ENCODE data around the gene IRGC. TPM values are rescaled to one million over a fixed set of nuclear protein-coding genes. Genes with fewer than 3 reads are reported as not detected.

IRGC gene
- total RNA-seq, 4 donors from 2014 or later, result not detected

- TF ChIP-seq POLR2AphosphoS5 (IDR thresholded peaks at IDR 0.05) (no peak), CTCF (IDR thresholded peaks at IDR 0.05) (no peak), EP300 (IDR thresholded peaks at IDR 0.05) (no peak), POLR2A (IDR thresholded peaks at IDR 0.05; ENCODE audit: low read depth) (no peak)
- Histone ChIP-seq H3K27ac (replicated peaks in 1 of 4) (no peak overlapping the region), H3K36me3 (no peaks in the 10 kb centered on the region), H3K4me3 (no peak overlapping the region), H3K9me3 (no peaks in the 10 kb centered on the region), H3K4me1 (peaks cover 0 to 23% (median 17%) of the 10 kb centered on the region in 4 donors), H3K27me3 (peaks cover 0 to 5% (median 0%) of the 10 kb centered on the region in 4 donors)
- 67% methylated on average over 14 of the region's 15 CpGs for WGBS
- DNase-seq (ENCODE audit: extremely low spot score), result no peak
- intact Hi-C loops (cut with DNase I), result no loop called here
Measured at GRCh38 chr19:43768273-43769050, 52.6 kb downstream of the IRGC start.

GRCh38 chr19:43769256-43769655 is 53.4 kb downstream of the IRGC start:
- Histone ChIP-seq H3K27me3 (peaks cover 0 to 10% (median 0%) of the 10 kb centered on the region in 4 donors), H3K9me3 (no peaks in the 10 kb centered on the region), H3K27ac (replicated peaks in 1 of 4) (no peak overlapping the region), H3K4me3 (no peak overlapping the region), H3K4me1 (peaks cover 3 to 22% (median 18%) of the 10 kb centered on the region in 4 donors), H3K36me3 (no peaks in the 10 kb centered on the region)
- 84% methylated on average over 4 of the region's 14 CpGs for WGBS
- intact Hi-C loops (cut with DNase I), result no loop called here
- TF ChIP-seq POLR2A (IDR thresholded peaks at IDR 0.05; ENCODE audit: low read depth) (no peak), POLR2AphosphoS5 (IDR thresholded peaks at IDR 0.05) (no peak), CTCF (IDR thresholded peaks at IDR 0.05) (no peak), EP300 (IDR thresholded peaks at IDR 0.05) (no peak)
- no peak for DNase-seq (ENCODE audit: extremely low spot score)

Other genes starting within 250 kb of the IRGC start
- gene PHLDB3, start 211.3 kb upstream of the IRGC start, total RNA-seq, result 10 to 100 TPM; 10.3 to 16.2 (median 12.6) TPM
- 10 to 100 TPM; 48.2 to 63.2 (median 55.9) TPM for gene ETHE1, start 188.9 kb upstream of the IRGC start, total RNA-seq
- under 1 TPM; 0.66 to 0.97 (median 0.82) TPM for gene ZNF575, start 182.9 kb upstream of the IRGC start, total RNA-seq
- 10 to 100 TPM; 21.2 to 27.2 (median 24.4) TPM for gene XRCC1, start 140.5 kb upstream of the IRGC start, total RNA-seq
- 1 to 10 TPM; 3.3 to 6.2 (median 4.9) TPM for gene PINLYP, start 140.3 kb upstream of the IRGC start, total RNA-seq
- 10 to 100 TPM; 20.3 to 36.0 (median 28.6) TPM for gene IRGQ, start 119.9 kb upstream of the IRGC start, total RNA-seq
- 10 to 100 TPM in 3 of 4 donors, 1 to 10 TPM in 1; 10.0 to 18.6 (median 16.6) TPM for gene ZNF576, start 119.5 kb upstream of the IRGC start, total RNA-seq
- under 1 TPM; 0.13 to 0.42 (median 0.25) TPM for gene SRRM5, start 104.0 kb upstream of the IRGC start, total RNA-seq
- gene ZNF428, start 96.4 kb upstream of the IRGC start, total RNA-seq, result 10 to 100 TPM; 33.2 to 61.3 (median 47.8) TPM
- gene CADM4, start 76.2 kb upstream of the IRGC start, total RNA-seq, result 10 to 100 TPM; 31.6 to 67.9 (median 46.9) TPM
- gene PLAUR, start 45.9 kb upstream of the IRGC start, total RNA-seq, result 10 to 100 TPM in 3 of 4 donors, 1 to 10 TPM in 1; 7.5 to 45.7 (median 18.4) TPM
- gene SMG9, start 38.9 kb downstream of the IRGC start, total RNA-seq, result 10 to 100 TPM in 3 of 4 donors, 1 to 10 TPM in 1; 7.5 to 25.6 (median 22.3) TPM
- gene KCNN4, start 64.9 kb downstream of the IRGC start, total RNA-seq, result 1 to 10 TPM; 1.7 to 6.7 (median 1.9) TPM
- gene LYPD5, start 86.4 kb downstream of the IRGC start, total RNA-seq, result 10 to 100 TPM in 1 of 4 donors, 1 to 10 TPM in 3; 2.8 to 12.0 (median 8.2) TPM
- gene ZNF283, start 111.2 kb downstream of the IRGC start, total RNA-seq, result 10 to 100 TPM in 1 of 4 donors, 1 to 10 TPM in 3; 6.4 to 11.5 (median 7.5) TPM
- gene ZNF404, start 167.9 kb downstream of the IRGC start, total RNA-seq, result 1 to 10 TPM; 1.4 to 5.0 (median 3.5) TPM
- 10 to 100 TPM; 10.1 to 13.1 (median 12.5) TPM for gene ZNF45, start 219.2 kb downstream of the IRGC start, total RNA-seq
- gene ZNF221, start 235.2 kb downstream of the IRGC start, total RNA-seq, result 1 to 10 TPM; 3.5 to 7.1 (median 5.2) TPM

All from esophagus muscularis mucosa (tissue), 4 donors.